Measurements from ENCODE around the gene HMGXB4. TPM values are rescaled to one million over a fixed set of nuclear protein-coding genes. Genes with fewer than 3 reads are reported as not detected.

HMGXB4 gene
- total RNA-seq, 4 donors from 2014 or later, result 14.0 to 43.4 (median 26.2) TPM

DNA sequence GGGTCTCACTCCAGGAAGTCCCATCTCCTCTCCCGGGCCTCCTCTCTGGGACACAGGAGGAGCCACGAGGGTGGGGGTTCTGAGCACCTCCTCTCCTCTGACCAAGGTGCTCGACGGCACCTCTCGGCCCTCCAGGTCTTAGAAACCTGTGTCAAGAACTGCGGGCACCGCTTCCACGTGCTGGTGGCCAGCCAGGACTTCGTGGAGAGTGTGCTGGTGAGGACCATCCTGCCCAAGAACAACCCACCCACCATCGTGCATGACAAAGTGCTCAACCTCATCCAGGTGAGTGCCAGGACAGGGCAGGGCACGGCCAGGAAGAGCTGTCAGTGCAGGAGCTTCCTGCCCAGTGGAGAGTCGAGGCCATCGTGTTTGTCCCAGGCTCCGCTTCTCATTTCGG lies 65.6 kb downstream of the HMGXB4 start:
- Histone ChIP-seq H3K4me1 (no peaks in the 10 kb centered on the region), H3K9me3 (no peaks in the 10 kb centered on the region), H3K27me3 (no peaks in the 10 kb centered on the region), H3K4me3 (no peak overlapping the region), H3K27ac (no peak overlapping the region), H3K36me3 (peaks cover 0 to 41% (median 15%) of the 10 kb centered on the region in 4 donors)
- no peak for DNase-seq
- intact Hi-C loops (cut with DNase I; ENCODE audit: low total_unique reads), result no loop called here
- TF ChIP-seq, protein P1, sequence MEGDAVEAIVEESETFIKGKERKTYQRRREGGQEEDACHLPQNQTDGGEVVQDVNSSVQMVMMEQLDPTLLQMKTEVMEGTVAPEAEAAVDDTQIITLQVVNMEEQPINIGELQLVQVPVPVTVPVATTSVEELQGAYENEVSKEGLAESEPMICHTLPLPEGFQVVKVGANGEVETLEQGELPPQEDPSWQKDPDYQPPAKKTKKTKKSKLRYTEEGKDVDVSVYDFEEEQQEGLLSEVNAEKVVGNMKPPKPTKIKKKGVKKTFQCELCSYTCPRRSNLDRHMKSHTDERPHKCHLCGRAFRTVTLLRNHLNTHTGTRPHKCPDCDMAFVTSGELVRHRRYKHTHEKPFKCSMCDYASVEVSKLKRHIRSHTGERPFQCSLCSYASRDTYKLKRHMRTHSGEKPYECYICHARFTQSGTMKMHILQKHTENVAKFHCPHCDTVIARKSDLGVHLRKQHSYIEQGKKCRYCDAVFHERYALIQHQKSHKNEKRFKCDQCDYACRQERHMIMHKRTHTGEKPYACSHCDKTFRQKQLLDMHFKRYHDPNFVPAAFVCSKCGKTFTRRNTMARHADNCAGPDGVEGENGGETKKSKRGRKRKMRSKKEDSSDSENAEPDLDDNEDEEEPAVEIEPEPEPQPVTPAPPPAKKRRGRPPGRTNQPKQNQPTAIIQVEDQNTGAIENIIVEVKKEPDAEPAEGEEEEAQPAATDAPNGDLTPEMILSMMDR (IDR thresholded peaks at IDR 0.05), result no peak
- no peak for TF ChIP-seq POLR2A (IDR thresholded peaks at IDR 0.05)
- 89% methylated on average over 15 of the region's 15 CpGs; no CpG with 5 or more reads in 1 of the 2 donors for WGBS, 2 donors (ENCODE audit: low coverage in 1 of 2)
- in situ Hi-C loops (cut with MboI; ENCODE audit: low pct_ligation_motif_present in 1 of 4, low pct_unique_long_range_greater_than_20kb in 1 of 4, low sequenced_read_pairs in 3 of 4), result no loop called here

DNA sequence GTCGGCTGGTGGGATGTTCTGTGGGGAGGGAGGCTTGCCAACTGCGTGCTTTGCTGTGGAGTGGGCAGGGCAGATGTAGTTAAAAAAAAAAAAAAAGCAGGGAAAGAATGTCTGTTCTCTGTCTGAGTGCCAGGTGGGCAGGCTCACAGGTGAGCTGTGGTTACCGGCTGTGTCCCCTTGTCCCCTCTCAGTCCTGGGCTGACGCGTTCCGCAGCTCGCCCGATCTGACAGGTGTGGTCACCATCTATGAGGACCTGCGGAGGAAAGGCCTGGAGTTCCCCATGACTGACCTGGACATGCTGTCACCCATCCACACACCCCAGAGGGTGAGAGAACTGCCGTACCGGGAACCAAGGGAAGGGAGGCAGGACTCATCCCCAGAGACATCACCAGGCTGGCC lies 66.0 kb downstream of the HMGXB4 start:
- no peak overlapping the region for H3K4me3 ChIP-seq
- intact Hi-C loops (cut with DNase I; ENCODE audit: low total_unique reads), result no loop called here
- H3K4me1 ChIP-seq, result no peaks in the 10 kb centered on the region
- TF ChIP-seq, protein P1 (IDR thresholded peaks at IDR 0.05), result no peak
- TF ChIP-seq POLR2AphosphoS5 (IDR thresholded peaks at IDR 0.05), result no peak
- no peak for TF ChIP-seq POLR2A (IDR thresholded peaks at IDR 0.05)
- TF ChIP-seq EP300 (IDR thresholded peaks at IDR 0.05; ENCODE audit: low read depth), result no peak
- no peaks in the 10 kb centered on the region for H3K27me3 ChIP-seq
- no peak overlapping the region for H3K27ac ChIP-seq
- in situ Hi-C loops (cut with MboI; ENCODE audit: low pct_ligation_motif_present in 1 of 4, low pct_unique_long_range_greater_than_20kb in 1 of 4, low sequenced_read_pairs in 3 of 4), result no loop called here
- peaks cover 0 to 42% (median 16%) of the 10 kb centered on the region in 4 donors for H3K36me3 ChIP-seq
- 88 to 95% methylated on average over 5 to 11 of the region's 11 CpGs for WGBS, 2 donors (ENCODE audit: low coverage in 1 of 2)
- H3K9me3 ChIP-seq, result no peaks in the 10 kb centered on the region
- DNase-seq, result no peak

DNA sequence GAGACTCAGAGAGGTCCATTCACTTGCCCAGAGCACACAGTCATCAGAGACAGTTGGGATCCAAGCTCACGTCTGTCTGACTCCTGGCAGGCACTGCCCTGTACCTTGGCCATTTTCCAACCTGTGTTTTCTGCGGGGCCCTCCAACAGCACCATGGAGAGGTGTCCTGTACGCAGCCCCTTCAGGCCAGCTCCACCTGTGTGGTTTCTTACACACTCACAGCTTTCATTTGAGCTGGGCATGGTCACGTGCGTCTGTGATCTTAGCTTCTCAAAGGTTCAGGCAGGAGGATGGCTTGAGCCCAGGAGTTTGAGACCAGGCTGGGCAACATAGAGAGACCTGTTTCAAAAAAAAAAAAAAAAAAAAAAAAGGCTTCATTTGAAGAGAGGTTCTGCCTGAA lies 66.8 kb downstream of the HMGXB4 start:
- Histone ChIP-seq H3K36me3 (peaks cover 0 to 42% (median 16%) of the 10 kb centered on the region in 4 donors), H3K27ac (no peak overlapping the region), H3K4me3 (no peak overlapping the region), H3K4me1 (no peaks in the 10 kb centered on the region), H3K9me3 (no peaks in the 10 kb centered on the region), H3K27me3 (no peaks in the 10 kb centered on the region)
- intact Hi-C loops (cut with DNase I; ENCODE audit: low total_unique reads) (no loop called here), in situ Hi-C loops (cut with MboI; ENCODE audit: low pct_ligation_motif_present in 1 of 4, low pct_unique_long_range_greater_than_20kb in 1 of 4, low sequenced_read_pairs in 3 of 4) (no loop called here)
- WGBS, 2 donors (ENCODE audit: low coverage in 1 of 2), result 85 to 100% methylated on average over 2 to 5 of the region's 5 CpGs
- TF ChIP-seq EP300 (IDR thresholded peaks at IDR 0.05; ENCODE audit: low read depth) (no peak), POLR2AphosphoS5 (IDR thresholded peaks at IDR 0.05) (no peak), POLR2A (IDR thresholded peaks at IDR 0.05) (no peak)
- TF ChIP-seq, protein P1 (IDR thresholded peaks at IDR 0.05), result no peak
- DNase-seq, result no peak

DNA sequence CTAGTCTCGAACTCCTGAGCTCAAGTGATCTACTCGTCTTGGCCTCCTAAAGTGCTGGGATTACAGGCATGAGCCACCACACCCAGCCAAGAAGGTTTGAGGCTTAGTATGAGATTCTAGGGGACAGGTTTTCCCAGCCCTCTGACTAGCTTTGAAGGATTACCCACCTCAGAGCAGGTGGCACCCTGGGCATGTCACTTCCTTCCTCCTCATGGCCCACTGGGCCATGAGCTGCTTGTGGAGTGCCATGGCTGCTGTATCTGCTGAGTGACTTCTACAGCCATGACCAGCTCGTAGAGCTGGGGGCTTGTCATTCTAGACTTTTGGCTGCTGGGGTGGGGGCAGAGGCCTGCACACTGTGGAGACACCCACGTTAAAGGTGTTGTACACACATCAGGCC lies 67.5 kb downstream of the HMGXB4 start:
- H3K36me3 ChIP-seq, result peaks cover 0 to 42% (median 16%) of the 10 kb centered on the region in 4 donors
- no peaks in the 10 kb centered on the region for H3K27me3 ChIP-seq
- peaks cover 0 to 3% (median 0%) of the 10 kb centered on the region in 4 donors for H3K4me1 ChIP-seq

More for the DNA sequence above, 67.5 kb downstream of the HMGXB4 start:
- Histone ChIP-seq H3K9me3 (no peaks in the 10 kb centered on the region), H3K27ac (no peak overlapping the region), H3K4me3 (no peak overlapping the region)
- in situ Hi-C loops (cut with MboI; ENCODE audit: low pct_ligation_motif_present in 1 of 4, low pct_unique_long_range_greater_than_20kb in 1 of 4, low sequenced_read_pairs in 3 of 4), result no loop called here
- intact Hi-C loops (cut with DNase I; ENCODE audit: low total_unique reads), result no loop called here
- TF ChIP-seq POLR2AphosphoS5 (IDR thresholded peaks at IDR 0.05) (no peak), EP300 (IDR thresholded peaks at IDR 0.05; ENCODE audit: low read depth) (no peak), POLR2A (IDR thresholded peaks at IDR 0.05) (no peak)
- TF ChIP-seq, protein P1 (IDR thresholded peaks at IDR 0.05), result no peak
- 91% methylated on average over 4 of the region's 4 CpGs; no CpG with 5 or more reads in 1 of the 2 donors for WGBS, 2 donors (ENCODE audit: low coverage in 1 of 2)
- no peak for DNase-seq
